B cell (primary cell): ENCODE results near the gene PLS1.

Experiments
- CTCF ChIP-seq: fragments of 200-600 bp; IDR thresholded peaks from one replicate; pipeline ENCODE4 v1.8.0; 2022; ENCODE audit warnings: antibody characterized with exemption, mild to moderate bottlenecking
- EZH2 ChIP-seq: IDR thresholded peaks from 2 replicates; pipeline ENCODE4 v1.6.1; 2012; ENCODE audit warnings: borderline replicate concordance, low read depth, mild to moderate bottlenecking, moderate library complexity, low read length; ENCODE audit not compliant: insufficient read depth, poor library complexity, severe bottlenecking

- TF ChIP-seq CTCF (no peak), EZH2 (no peak)
Measured at GRCh38 chr3:142563496-142563997, 32.6 kb upstream of the PLS1 start.
